RWPE2 (cell line): ENCODE measurements around the gene PLEKHM3.
A peak's percentile ranks its signal among the peaks of the same experiment; 100 is the strongest.

Source experiments
- ATAC-seq: fragments of 200-7000 bp; cut with Tn5 transposase; 3 replicates; pipeline ENCODE4 v1.9.1; 2021; ENCODE audit warnings: low read depth
- DNase-seq: peaks from one replicate; pipeline ENCODE4 v3.0.0-alpha.2; 2020; ENCODE audit warnings: low spot score
- H3K27ac ChIP-seq: fragments of 450-650 bp; 2 replicates; pipeline ENCODE4 v1.5.1; 2017; ENCODE audit warnings: mild to moderate bottlenecking; ENCODE audit not compliant: poor library complexity, severe bottlenecking
- H3K27me3 ChIP-seq: fragments of 250-450 bp; sonication (Bioruptor Pico); 2 replicates; pipeline ENCODE4 v1.5.1; 2021; ENCODE audit warnings: mild to moderate bottlenecking, moderate library complexity; ENCODE audit not compliant: insufficient read depth, poor library complexity, severe bottlenecking
- H3K36me3 ChIP-seq: fragments of 250-450 bp; sonication (Bioruptor Pico); 2 replicates; pipeline ENCODE4 v1.5.1; 2020; ENCODE audit warnings: low read depth, mild to moderate bottlenecking, moderate library complexity
- H3K4me1 ChIP-seq: fragments of 250-450 bp; sonication (Bioruptor Pico); 2 replicates; pipeline ENCODE4 v1.5.1; 2021; ENCODE audit warnings: mild to moderate bottlenecking, moderate library complexity; ENCODE audit not compliant: insufficient read depth, poor library complexity, severe bottlenecking
- H3K4me3 ChIP-seq: fragments of 250-450 bp; sonication (Bioruptor Pico); 2 replicates; pipeline ENCODE4 v1.5.1; 2021; ENCODE audit warnings: mild to moderate bottlenecking, moderate library complexity; ENCODE audit not compliant: severe bottlenecking
- H3K9me3 ChIP-seq: fragments of 250-450 bp; sonication (Bioruptor Pico); 2 replicates; pipeline ENCODE4 v1.5.1; 2021; ENCODE audit warnings: mild to moderate bottlenecking, moderate library complexity; ENCODE audit not compliant: severe bottlenecking
- CTCF ChIP-seq: fragments of 450-650 bp; IDR thresholded peaks from one replicate; pipeline ENCODE4 v1.5.1; 2017; ENCODE audit warnings: mild to moderate bottlenecking, moderate library complexity; ENCODE audit not compliant: poor library complexity, severe bottlenecking

PLEKHM3 gene

GRCh38 chr2:208057108-208057507 is 31.8 kb upstream of the PLEKHM3 start:
- Histone ChIP-seq H3K9me3 (no peaks in the 10 kb centered on the region), H3K4me3 (no peak overlapping the region), H3K27me3 (no peaks in the 10 kb centered on the region), H3K27ac (no peak overlapping the region), H3K4me1 (no peaks in the 10 kb centered on the region), H3K36me3 (no peaks in the 10 kb centered on the region)
- DNase-seq (no peak), ATAC-seq (no peak)
- no peak for TF ChIP-seq CTCF

DNA sequence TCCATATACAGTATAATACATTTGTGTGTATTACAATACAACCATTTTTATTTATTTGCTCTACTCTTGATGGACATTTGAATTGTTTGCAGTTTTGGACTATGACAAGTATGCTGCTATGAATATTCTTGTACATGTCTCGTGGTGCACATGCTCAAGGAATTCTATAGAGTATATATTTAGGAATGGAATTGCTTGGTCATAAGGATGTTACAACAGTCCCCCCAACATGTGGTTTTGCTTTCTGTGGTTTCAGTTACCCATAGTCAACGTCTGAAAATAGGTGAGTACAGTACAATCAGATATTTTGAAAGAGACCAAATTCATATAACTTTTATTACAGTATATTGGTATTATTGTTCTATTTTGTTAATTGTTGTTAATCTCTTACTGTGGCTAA is 24.1 kb upstream of the PLEKHM3 start:
- H3K9me3 ChIP-seq, result no peaks in the 10 kb centered on the region
- no peak for TF ChIP-seq CTCF
- DNase-seq (no peak), ATAC-seq (no peak)
- no peaks in the 10 kb centered on the region for H3K27me3 ChIP-seq
- no peak overlapping the region for H3K4me3 ChIP-seq
- H3K4me1 ChIP-seq, result no peaks in the 10 kb centered on the region
- H3K36me3 ChIP-seq, result no peaks in the 10 kb centered on the region
- no peak overlapping the region for H3K27ac ChIP-seq

- Histone ChIP-seq H3K27ac (no peak overlapping the region), H3K4me1 (no peaks in the 10 kb centered on the region), H3K27me3 (no peaks in the 10 kb centered on the region), H3K9me3 (no peaks in the 10 kb centered on the region), H3K4me3 (no peak overlapping the region), H3K36me3 (no peaks in the 10 kb centered on the region)
- TF ChIP-seq CTCF, result no peak
- DNase-seq, result no peak
- ATAC-seq, result no peak
These were observed 23.7 kb upstream of the PLEKHM3 start for GRCh38 chr2:208049006-208049405.

DNA sequence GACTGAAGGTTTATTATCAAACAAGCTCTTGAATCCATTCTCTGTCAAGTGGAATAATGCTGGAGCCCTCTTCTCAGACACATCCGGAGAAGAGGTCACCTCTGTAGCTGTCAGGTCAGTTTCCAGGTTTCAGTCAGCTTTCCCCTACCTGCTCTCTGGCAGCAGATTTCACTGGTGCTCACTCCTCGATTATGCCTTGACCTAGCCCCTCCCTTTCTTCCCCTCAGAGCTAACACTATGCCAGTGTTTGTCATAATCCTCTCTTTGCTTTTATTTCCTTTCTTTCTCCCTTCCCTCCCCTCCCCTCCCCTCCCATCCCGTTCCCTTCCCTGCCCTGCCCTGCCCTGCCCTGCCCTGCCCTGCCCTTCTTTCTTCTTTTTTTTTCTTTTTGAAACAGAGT is 22.5 kb upstream of the PLEKHM3 start:
- no peaks in the 10 kb centered on the region for H3K36me3 ChIP-seq
- no peaks in the 10 kb centered on the region for H3K4me1 ChIP-seq
- no peak for TF ChIP-seq CTCF
- no peaks in the 10 kb centered on the region for H3K9me3 ChIP-seq
- no peak overlapping the region for H3K4me3 ChIP-seq
- no peaks in the 10 kb centered on the region for H3K27me3 ChIP-seq
- no peak for DNase-seq
- peak; percentile 38; the same call in 1 of the 3 replicates for ATAC-seq
- no peak overlapping the region for H3K27ac ChIP-seq

- no peak for ATAC-seq
- Histone ChIP-seq H3K36me3 (no peaks in the 10 kb centered on the region), H3K4me1 (no peaks in the 10 kb centered on the region), H3K9me3 (no peaks in the 10 kb centered on the region), H3K27me3 (no peaks in the 10 kb centered on the region), H3K4me3 (no peak overlapping the region), H3K27ac (no peak overlapping the region)
- no peak for TF ChIP-seq CTCF
- no peak for DNase-seq
These were observed 21.4 kb upstream of the PLEKHM3 start for GRCh38 chr2:208046686-208047085.
